Neuron (in vitro differentiated cells): ENCODE measurements around the gene KLHL14.

Experiments used
- H2AFZ ChIP-seq: one replicate; pipeline ENCODE4 v1.6.1; 2013; ENCODE audit warnings: low read depth, mild to moderate bottlenecking, inconsistent platforms, low read length, moderate library complexity
- H3K27me3 ChIP-seq: one replicate; pipeline ENCODE4 v1.6.1; 2013; ENCODE audit warnings: low read length; ENCODE audit not compliant: insufficient read depth
- H3K36me3 ChIP-seq: one replicate; pipeline ENCODE4 v1.6.1; 2013; ENCODE audit warnings: low read length; ENCODE audit not compliant: insufficient read depth
- H3K4me1 ChIP-seq: one replicate; pipeline ENCODE4 v1.6.1; 2013; ENCODE audit warnings: low read length; ENCODE audit not compliant: insufficient read depth
- H3K4me3 ChIP-seq: 2 replicates; pipeline ENCODE4 v1.5.1; 2013; ENCODE audit warnings: mild to moderate bottlenecking, low read length, moderate library complexity
- H3K9me3 ChIP-seq: one replicate; pipeline ENCODE4 v1.6.1; 2013; ENCODE audit warnings: low read length

KLHL14 gene

DNA sequence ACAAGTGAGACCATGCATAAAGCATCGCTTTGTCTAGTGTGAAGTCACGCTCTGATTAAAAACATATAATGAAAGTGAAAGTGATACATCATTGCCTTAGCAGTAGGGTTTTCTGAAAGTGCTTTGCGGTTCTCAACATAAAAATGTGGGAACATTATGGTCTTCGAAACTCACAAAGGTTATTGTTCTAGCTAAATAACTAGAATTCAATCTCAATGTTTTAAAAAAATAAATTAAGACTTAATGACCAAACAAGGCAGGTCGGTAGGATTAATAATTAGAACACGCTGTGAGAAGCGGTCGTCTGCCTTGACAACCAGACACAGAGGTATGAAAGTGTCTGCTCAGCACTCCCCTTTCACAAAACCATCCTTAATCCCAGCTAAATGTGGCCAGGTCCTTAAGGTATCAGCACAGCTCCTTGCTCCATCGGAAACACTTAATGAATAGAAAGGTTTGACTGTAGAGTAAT, 42.2 kb downstream of the KLHL14 start:
- H3K9me3 ChIP-seq = no peaks in the 10 kb centered on the region
- H3K27me3 ChIP-seq = no peaks in the 10 kb centered on the region
- H2AFZ ChIP-seq = no peak overlapping the region
- H3K4me1 ChIP-seq = no peaks in the 10 kb centered on the region
- H3K4me3 ChIP-seq = no peak overlapping the region
- H3K36me3 ChIP-seq = no peaks in the 10 kb centered on the region

- Histone ChIP-seq H3K27me3 (no peaks in the 10 kb centered on the region), H3K4me3 (no peak overlapping the region)
These were observed 42.8 kb downstream of the KLHL14 start for GRCh38 chr18:32730068-32730467.

DNA sequence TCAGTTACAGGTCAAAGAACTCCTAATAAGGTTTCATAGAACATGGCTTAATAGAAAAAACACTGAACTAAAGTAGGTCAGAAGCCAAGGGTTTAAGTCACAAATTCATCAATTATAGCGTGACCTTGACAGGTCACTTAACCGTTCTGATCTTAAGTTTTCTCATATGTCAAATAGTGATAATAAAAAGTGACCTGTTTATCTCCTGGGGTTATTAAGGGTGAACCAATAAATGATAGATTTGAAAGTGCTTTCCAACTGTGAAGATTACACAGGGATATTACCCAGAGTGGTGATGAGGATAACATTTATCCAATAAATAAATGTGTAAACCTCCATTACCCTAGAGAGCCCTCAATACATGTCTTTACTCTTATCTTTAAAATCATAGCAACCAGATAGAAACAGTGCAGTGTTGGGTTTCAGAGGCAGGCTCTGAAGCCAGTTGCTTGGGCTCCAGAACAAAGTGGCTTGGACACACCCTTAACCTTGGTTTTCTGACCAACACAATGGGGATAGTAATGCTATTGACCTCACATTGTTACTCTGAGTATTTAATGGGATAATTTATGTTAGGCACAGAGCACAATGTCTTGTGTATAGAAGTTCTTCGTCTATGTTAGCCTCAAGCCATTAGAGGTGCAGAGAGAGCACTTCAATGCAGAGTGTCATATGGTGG, 48.6 kb downstream of the KLHL14 start:
- Histone ChIP-seq H3K27me3 (no peaks in the 10 kb centered on the region), H3K4me3 (no peak overlapping the region), H3K36me3 (no peaks in the 10 kb centered on the region), H2AFZ (no peak overlapping the region), H3K9me3 (no peaks in the 10 kb centered on the region), H3K4me1 (peaks cover 3% of the 10 kb centered on the region)

More at GRCh38 chr18:32730068-32730467, 42.8 kb downstream of the KLHL14 start:
- H2AFZ ChIP-seq = no peak overlapping the region
- no peaks in the 10 kb centered on the region for H3K9me3 ChIP-seq
- no peaks in the 10 kb centered on the region for H3K4me1 ChIP-seq
- no peaks in the 10 kb centered on the region for H3K36me3 ChIP-seq

- no peak overlapping the region for H3K4me3 ChIP-seq
- H3K4me1 ChIP-seq = peaks cover 3% of the 10 kb centered on the region
- no peak overlapping the region for H2AFZ ChIP-seq
- no peaks in the 10 kb centered on the region for H3K36me3 ChIP-seq
- H3K27me3 ChIP-seq = no peaks in the 10 kb centered on the region
- H3K9me3 ChIP-seq = no peaks in the 10 kb centered on the region
These were observed 50.5 kb downstream of the KLHL14 start for GRCh38 chr18:32722279-32722678.

DNA sequence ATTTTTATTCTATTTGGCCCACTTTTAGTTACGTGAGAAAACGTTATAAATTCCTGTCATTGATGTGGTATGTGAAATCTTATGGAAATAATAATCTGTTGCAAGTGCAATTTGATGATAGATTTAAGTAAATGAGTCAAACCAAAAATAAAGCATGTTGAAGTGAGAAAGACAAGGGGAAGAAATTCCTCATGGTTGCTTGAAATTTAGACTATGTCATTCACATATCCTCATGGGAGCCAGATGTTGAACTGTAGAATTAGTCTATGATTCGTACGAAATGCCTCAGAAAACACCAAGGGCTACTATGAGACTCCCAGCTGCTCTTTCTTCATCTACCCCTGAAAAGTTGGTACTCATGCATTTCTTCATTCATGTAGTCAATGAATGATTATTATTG, 55.7 kb downstream of the KLHL14 start:
- Histone ChIP-seq H3K27me3 (no peaks in the 10 kb centered on the region), H3K4me1 (no peaks in the 10 kb centered on the region), H3K9me3 (no peaks in the 10 kb centered on the region), H3K36me3 (no peaks in the 10 kb centered on the region), H2AFZ (no peak overlapping the region), H3K4me3 (no peak overlapping the region)

- Histone ChIP-seq H3K9me3 (no peaks in the 10 kb centered on the region), H3K27me3 (no peaks in the 10 kb centered on the region), H3K36me3 (no peaks in the 10 kb centered on the region), H2AFZ (no peak overlapping the region), H3K4me3 (no peak overlapping the region), H3K4me1 (no peaks in the 10 kb centered on the region)
These were observed 58.2 kb downstream of the KLHL14 start for GRCh38 chr18:32714571-32715148.

DNA sequence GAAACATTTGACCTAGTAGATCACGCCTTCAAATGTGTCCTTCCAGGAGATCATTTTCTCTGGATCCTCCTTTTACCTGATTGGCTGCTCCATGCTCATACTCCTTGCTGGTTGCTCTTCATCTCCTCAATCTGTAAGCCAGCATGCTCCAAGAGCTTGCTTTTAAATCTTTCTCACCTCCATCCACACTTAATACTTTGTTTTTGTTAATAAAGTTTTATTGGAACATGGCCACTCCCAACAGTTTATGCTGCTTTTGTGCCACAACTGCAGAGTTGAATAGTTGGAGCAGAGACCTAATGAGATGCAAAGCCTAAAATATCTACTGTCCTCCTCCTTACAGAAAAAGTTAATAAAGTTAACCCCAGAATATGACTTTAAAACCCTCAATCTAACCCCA, 60.0 kb downstream of the KLHL14 start:
- Histone ChIP-seq H3K9me3 (no peaks in the 10 kb centered on the region), H3K4me1 (no peaks in the 10 kb centered on the region), H3K27me3 (no peaks in the 10 kb centered on the region), H2AFZ (no peak overlapping the region), H3K36me3 (no peaks in the 10 kb centered on the region), H3K4me3 (no peak overlapping the region)

GRCh38 chr18:32711862-32712261, 61.0 kb downstream of the KLHL14 start:
- no peaks in the 10 kb centered on the region for H3K9me3 ChIP-seq
- H3K27me3 ChIP-seq = no peaks in the 10 kb centered on the region
- H2AFZ ChIP-seq = no peak overlapping the region

DNA sequence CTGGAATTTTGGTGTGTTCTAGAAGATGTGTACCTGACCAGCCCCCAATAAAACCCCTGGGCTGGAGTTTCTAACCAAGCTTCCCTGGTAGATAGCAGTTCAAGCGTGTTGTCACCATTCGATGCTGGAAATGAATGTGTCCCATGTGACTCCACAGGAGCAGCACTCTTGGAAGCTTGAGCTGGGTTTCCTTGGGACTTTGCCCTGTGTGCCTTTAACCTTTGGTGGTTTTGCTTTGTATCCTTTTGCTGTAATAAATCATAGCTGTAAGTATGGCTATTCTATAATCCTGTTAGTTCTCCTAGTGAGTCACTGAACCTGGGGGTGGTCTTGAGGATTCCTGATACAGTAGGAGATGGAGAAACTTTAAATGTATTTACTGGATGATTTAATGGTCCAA, 65.2 kb downstream of the KLHL14 start:
- Histone ChIP-seq H3K36me3 (no peaks in the 10 kb centered on the region), H3K9me3 (no peaks in the 10 kb centered on the region), H3K27me3 (no peaks in the 10 kb centered on the region), H2AFZ (no peak overlapping the region), H3K4me1 (no peaks in the 10 kb centered on the region), H3K4me3 (no peak overlapping the region)

More at GRCh38 chr18:32711862-32712261, 61.0 kb downstream of the KLHL14 start:
- Histone ChIP-seq H3K4me1 (no peaks in the 10 kb centered on the region), H3K4me3 (no peak overlapping the region), H3K36me3 (no peaks in the 10 kb centered on the region)

DNA sequence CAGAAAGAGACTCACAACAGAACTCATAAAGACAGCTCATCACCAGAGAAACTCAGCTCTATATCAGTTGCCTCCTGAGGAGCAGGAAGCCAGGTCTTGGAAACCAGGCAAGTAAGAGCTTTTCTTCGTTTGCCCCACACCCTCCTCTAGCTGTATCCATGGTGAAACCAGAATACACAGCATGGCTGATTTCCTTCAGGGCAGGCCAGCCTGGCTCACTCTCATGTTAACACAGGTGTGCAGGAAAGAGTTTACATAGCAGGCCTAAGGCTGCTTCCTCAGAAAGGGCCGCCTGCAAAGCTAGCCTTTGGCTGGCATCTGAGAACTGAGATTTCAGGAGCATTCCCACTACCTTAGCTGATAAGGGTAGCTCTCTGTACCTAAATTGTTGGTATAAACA, 65.7 kb downstream of the KLHL14 start:
- no peak overlapping the region for H3K4me3 ChIP-seq
- H3K9me3 ChIP-seq = no peaks in the 10 kb centered on the region
- H3K36me3 ChIP-seq = no peaks in the 10 kb centered on the region
- H3K27me3 ChIP-seq = no peaks in the 10 kb centered on the region
- H2AFZ ChIP-seq = no peak overlapping the region
- H3K4me1 ChIP-seq = no peaks in the 10 kb centered on the region

DNA sequence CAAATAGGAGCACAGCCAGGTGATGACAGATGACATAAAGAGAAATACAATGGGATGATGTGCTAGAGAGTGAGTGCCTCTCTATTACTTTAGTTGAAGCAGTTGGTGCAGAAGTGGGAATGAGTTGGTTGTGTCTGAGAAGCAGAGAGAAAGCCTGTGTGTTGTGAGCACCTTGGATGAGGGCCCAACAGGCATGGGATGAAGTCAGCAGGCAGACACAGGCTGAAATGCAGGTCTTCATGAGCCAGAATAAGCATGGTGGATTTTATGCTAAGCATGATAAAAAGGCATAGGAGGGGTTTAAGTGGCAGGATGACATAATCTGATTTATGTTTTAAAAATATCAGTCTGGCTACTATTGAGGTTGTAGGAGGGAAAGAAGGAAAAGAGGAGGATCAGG, 71.5 kb downstream of the KLHL14 start:
- Histone ChIP-seq H3K9me3 (no peaks in the 10 kb centered on the region), H3K4me3 (no peak overlapping the region)

GRCh38 chr18:32698153-32698552, 74.7 kb downstream of the KLHL14 start:
- no peak overlapping the region for H3K4me3 ChIP-seq
- H3K27me3 ChIP-seq = no peaks in the 10 kb centered on the region
- no peaks in the 10 kb centered on the region for H3K4me1 ChIP-seq
- no peak overlapping the region for H2AFZ ChIP-seq
- H3K36me3 ChIP-seq = no peaks in the 10 kb centered on the region
- no peaks in the 10 kb centered on the region for H3K9me3 ChIP-seq

More for the DNA sequence above, 71.5 kb downstream of the KLHL14 start:
- no peaks in the 10 kb centered on the region for H3K4me1 ChIP-seq
- H3K36me3 ChIP-seq = no peaks in the 10 kb centered on the region
- no peaks in the 10 kb centered on the region for H3K27me3 ChIP-seq
- no peak overlapping the region for H2AFZ ChIP-seq

DNA sequence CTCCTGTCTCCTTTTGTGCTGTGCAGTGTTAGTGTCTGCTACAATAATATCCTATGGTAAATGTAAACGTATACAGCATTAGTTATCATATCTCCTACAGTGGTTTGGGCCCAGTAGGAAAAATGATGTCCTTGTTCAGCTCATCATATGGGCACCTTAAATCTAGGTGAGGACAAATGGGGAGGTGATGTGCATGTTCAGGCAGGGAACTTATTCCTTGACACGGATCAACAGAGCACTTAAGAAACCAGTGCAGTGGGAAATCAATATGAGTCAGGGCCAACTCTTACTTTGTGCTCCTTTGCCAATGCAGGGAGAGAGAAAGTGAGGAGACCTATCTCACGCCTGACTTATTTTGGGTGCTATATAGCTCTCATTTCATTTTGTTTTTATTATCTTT, 76.4 kb downstream of the KLHL14 start:
- H2AFZ ChIP-seq = no peak overlapping the region
- no peaks in the 10 kb centered on the region for H3K36me3 ChIP-seq
- no peaks in the 10 kb centered on the region for H3K4me1 ChIP-seq
- no peaks in the 10 kb centered on the region for H3K27me3 ChIP-seq
- no peaks in the 10 kb centered on the region for H3K9me3 ChIP-seq
- H3K4me3 ChIP-seq = no peak overlapping the region

DNA sequence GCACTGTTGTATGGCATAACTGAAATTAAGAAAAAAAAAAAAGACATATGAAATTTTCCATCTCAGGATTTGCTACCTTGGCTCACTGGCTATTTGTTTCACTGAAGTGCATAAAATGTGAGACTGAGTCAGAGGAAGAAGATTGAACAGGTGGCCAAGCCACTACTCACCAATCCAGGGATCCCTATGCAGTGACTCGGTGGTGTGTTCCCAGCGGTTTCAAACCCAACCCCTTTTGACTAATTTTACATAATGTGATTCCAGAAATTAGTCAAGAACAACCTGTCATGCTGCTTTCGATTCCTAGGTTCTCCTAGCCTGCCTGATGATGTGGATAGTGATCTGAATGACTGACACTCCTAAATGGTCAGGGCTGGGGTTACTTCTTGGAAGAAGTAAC, 77.3 kb downstream of the KLHL14 start:
- Histone ChIP-seq H3K27me3 (no peaks in the 10 kb centered on the region), H3K36me3 (no peaks in the 10 kb centered on the region), H3K4me1 (no peaks in the 10 kb centered on the region)

More for the DNA sequence above, 77.3 kb downstream of the KLHL14 start:
- Histone ChIP-seq H2AFZ (no peak overlapping the region), H3K4me3 (no peak overlapping the region), H3K9me3 (no peaks in the 10 kb centered on the region)
